HG02973 (cell line): ENCODE data around the gene FERMT1.
"Not testable (repeated sequence)": the region's sequence is repeated elsewhere in the genome, so short reads cannot be mapped to it uniquely, and the experiment has no call there.

Experiments
- ATAC-seq: cut with Tn5 transposase; IDR thresholded peaks from one replicate; pipeline ENCODE4 v1.9.1; 2021; ENCODE audit warnings: moderate library complexity; ENCODE audit not compliant: unreplicated experiment

FERMT1 gene

GRCh38 chr20:6040958-6041807 lies 81.6 kb downstream of the FERMT1 start:
- no peak for ATAC-seq

DNA sequence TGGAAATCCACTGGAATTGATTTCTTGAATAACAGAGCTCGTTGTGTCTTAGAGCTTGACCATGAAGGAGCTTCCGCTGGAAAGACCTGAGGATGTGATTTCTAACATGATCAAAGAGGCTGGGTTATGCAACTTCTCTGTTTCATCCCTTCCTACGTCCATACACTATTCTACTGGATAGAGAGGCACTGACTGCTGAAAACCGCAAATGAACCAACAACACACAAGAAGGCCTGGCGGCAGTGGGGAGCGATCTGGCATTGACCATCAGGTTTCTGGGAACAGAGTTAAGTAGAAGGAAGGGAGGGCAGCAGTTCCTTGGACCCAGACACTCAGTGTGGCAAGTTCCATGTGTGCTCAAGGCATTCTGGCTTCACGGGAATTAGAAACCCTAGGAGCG lies 82.3 kb downstream of the FERMT1 start:
- no peak for ATAC-seq

DNA sequence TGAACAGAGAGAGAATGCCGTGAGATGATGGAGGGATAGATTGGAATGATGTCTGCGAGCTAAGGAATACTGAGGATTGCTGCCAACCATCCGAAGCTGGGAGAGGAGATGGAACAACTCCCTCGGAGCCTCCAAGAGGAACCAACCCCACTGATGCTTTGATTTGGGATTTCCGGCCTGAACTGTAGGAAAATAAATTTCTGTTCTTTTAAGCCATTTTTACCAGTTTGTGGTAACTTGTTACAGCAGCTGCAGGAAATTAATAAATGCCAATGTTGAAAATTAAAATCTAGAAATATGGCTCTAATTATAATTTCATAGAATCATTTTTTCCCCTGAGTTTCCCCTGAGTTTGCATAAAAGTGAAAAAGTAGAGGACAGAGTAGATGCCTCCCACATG lies 83.1 kb downstream of the FERMT1 start:
- ATAC-seq = no peak

DNA sequence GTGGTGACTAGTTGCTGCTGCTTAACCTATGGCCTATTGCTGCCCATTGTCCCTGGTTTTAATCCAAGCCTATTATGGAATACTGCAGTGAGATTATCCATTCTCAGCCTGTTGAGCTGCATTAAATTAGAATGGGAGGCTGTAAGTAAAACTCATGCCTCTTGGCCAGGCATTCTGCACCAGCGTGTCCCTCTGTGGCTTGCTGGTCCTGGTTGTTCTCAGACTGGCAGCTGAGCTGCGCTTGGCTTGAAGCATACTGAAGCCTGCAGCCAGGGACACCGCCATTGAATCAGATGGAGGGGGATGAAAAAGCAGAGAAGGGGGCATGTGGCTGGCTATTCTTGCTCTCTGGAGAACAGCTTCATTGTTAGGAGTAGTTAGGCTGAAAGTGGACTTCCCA lies 84.6 kb downstream of the FERMT1 start:
- no peak for ATAC-seq

DNA sequence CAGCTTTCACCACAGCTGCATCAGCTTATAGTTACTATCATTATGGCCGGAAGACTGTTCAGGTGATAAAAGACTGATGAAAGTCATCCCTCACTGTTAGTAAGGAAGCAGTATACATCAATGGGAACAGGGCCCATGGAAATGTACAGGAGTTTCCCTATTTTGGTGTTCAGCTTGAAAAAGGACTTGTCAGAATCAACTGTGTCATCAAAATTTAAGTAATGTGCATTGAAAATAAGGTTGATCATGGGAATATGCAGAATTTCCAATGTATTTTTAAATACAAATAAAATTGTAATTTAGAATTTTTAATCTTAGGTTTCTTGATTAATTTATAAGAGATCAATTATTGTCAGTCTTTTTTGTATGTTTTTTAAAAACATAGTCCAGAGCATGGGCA lies 85.7 kb downstream of the FERMT1 start:
- ATAC-seq = no peak

- ATAC-seq = no peak
Measured at GRCh38 chr20:6036213-6036612, 86.6 kb downstream of the FERMT1 start.

GRCh38 chr20:6034134-6034969 lies 88.5 kb downstream of the FERMT1 start:
- no peak for ATAC-seq

DNA sequence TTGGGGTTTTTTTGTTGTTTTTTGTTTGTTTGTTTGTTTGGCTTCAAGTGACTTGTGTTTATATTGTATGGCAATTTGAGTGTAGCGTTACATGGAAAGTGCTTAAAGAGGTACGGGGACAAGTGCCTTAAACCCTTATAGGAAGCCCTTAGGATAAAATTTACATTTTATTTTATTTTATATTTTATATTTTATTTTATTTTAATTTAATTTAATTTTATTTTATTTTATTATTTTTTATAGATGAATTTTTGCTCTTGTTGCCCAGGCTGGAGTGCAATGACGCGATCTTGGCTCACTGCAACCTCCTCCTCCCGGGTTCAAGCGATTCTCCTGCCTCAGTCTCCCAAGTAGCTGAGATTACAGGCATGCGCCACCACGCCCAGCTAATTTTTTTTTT lies 89.9 kb downstream of the FERMT1 start:
- ATAC-seq = not testable (repeated sequence)

GRCh38 chr20:6030453-6031080 lies 92.3 kb downstream of the FERMT1 start:
- ATAC-seq = no peak

DNA sequence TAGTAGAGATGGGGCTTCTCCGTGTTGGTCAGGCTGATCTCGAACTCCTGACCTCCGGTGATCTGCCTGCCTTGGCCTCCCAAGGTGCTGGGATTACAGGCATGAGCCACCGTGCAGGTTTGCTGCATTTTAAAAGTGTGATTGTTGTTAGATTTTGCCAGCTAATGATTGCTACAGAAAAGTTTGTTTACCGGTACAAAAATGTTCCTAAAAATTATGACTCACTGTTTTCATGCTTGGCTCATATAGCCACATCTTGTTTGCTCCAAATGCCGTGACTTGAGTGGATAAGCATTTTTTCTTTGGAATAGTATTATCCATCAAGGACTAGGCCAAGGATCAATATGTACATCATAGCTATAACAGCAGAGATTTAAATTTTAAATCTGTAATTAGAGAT lies 93.3 kb downstream of the FERMT1 start:
- ATAC-seq = no peak

- no peak for ATAC-seq
Measured at GRCh38 chr20:6028818-6029217, 94.0 kb downstream of the FERMT1 start.

GRCh38 chr20:6026051-6026450 lies 96.8 kb downstream of the FERMT1 start:
- ATAC-seq = no peak
